WTC11 (cell line): ENCODE measurements around the gene KCNB1. TPM values are rescaled to one million over a fixed set of nuclear protein-coding genes. Genes with fewer than 3 reads are reported as not detected.

Experiments used
- ATAC-seq: fragments of 200-7000 bp; cut with Tn5 transposase; 2 replicates; pipeline ENCODE4 v1.10.0; 2021; ENCODE audit warnings: mild to moderate bottlenecking, moderate library complexity
- CTCF ChIA-PET: fragments of 300-600 bp; sonication (Branson Sonifier 250); formaldehyde crosslinking; loops from one replicate; lab custom pipeline; 2021; ENCODE audit warnings: antibody characterized with exemption; lab: Charles Lee
- POLR2A ChIA-PET: fragments of 350-600 bp; sonication (Branson Sonifier 250); formaldehyde crosslinking; loops from one replicate; lab custom pipeline; 2021; ENCODE audit warnings: antibody characterized with exemption; lab: Charles Lee
- DNase-seq: peaks from one replicate; pipeline ENCODE4 v3.0.0; 2021; ENCODE audit warnings: low spot score
- H3K27ac Mint-ChIP-seq: 2 replicates; pipeline ENCODE4 v1.8.0; 2021; ENCODE audit warnings: mixed read lengths
- H3K27me3 Mint-ChIP-seq: 2 replicates; pipeline ENCODE4 v1.8.0; 2021; ENCODE audit warnings: low read depth, mild to moderate bottlenecking, moderate library complexity, mixed read lengths
- H3K36me3 Mint-ChIP-seq: 2 replicates; pipeline ENCODE4 v1.8.0; 2021; ENCODE audit warnings: mixed read lengths
- H3K4me1 Mint-ChIP-seq: 2 replicates; pipeline ENCODE4 v1.8.0; 2022; ENCODE audit warnings: mixed read lengths
- H3K4me3 Mint-ChIP-seq: 2 replicates; pipeline ENCODE4 v1.8.0; 2021; ENCODE audit warnings: mild to moderate bottlenecking, moderate library complexity, mixed read lengths
- H3K9me3 Mint-ChIP-seq: 2 replicates; pipeline ENCODE4 v1.8.0; 2021; ENCODE audit warnings: mixed read lengths
- ELF4 ChIP-seq: sonication (generic); formaldehyde crosslinking; IDR thresholded peaks from 2 replicates; pipeline ENCODE4 v1.8.1; 2022; ENCODE audit warnings: low read depth, mild to moderate bottlenecking, moderate library complexity, missing genetic modification reagents
- ESRRA ChIP-seq: sonication (generic); formaldehyde crosslinking; IDR thresholded peaks from 2 replicates; pipeline ENCODE4 v1.8.1; 2022; ENCODE audit warnings: mild to moderate bottlenecking, missing genetic modification reagents, borderline replicate concordance
- FOXJ3 ChIP-seq: sonication (generic); formaldehyde crosslinking; IDR thresholded peaks from 2 replicates; pipeline ENCODE4 v1.9.0; 2021; ENCODE audit warnings: missing genetic modification reagents, mild to moderate bottlenecking, borderline replicate concordance
- HMGA2 ChIP-seq: fragments of 250-450 bp; sonication (Bioruptor Pico); IDR thresholded peaks from 2 replicates; pipeline ENCODE4 v1.4.0; 2021; ENCODE audit warnings: mild to moderate bottlenecking, moderate library complexity
- PRRX2 ChIP-seq: fragments of 250-450 bp; sonication (Bioruptor Pico); IDR thresholded peaks from 2 replicates; pipeline ENCODE4 v1.8.0; 2021; ENCODE audit warnings: mild to moderate bottlenecking
- RORB ChIP-seq: fragments of 250-450 bp; sonication (Bioruptor Pico); IDR thresholded peaks from 2 replicates; pipeline ENCODE4 v1.9.0; 2021; ENCODE audit warnings: mild to moderate bottlenecking
- SMAD3 ChIP-seq: sonication (generic); formaldehyde crosslinking; IDR thresholded peaks from 2 replicates; pipeline ENCODE4 v1.8.0; 2022; ENCODE audit warnings: missing genetic modification reagents, mild to moderate bottlenecking, borderline replicate concordance
- SMAD4 ChIP-seq: sonication (generic); formaldehyde crosslinking; IDR thresholded peaks from 2 replicates; pipeline ENCODE4 v1.8.0; 2022; ENCODE audit warnings: mild to moderate bottlenecking, missing genetic modification reagents
- ZNF219 ChIP-seq: sonication (generic); formaldehyde crosslinking; IDR thresholded peaks from 2 replicates; pipeline ENCODE4 v1.8.0; 2023; ENCODE audit warnings: missing genetic modification reagents, mild to moderate bottlenecking, borderline replicate concordance
- ZNF232 ChIP-seq: sonication (generic); formaldehyde crosslinking; IDR thresholded peaks from 2 replicates; pipeline ENCODE4 v1.8.0; 2022; ENCODE audit warnings: mild to moderate bottlenecking, missing genetic modification reagents
- ZNF263 ChIP-seq: sonication (generic); formaldehyde crosslinking; IDR thresholded peaks from 2 replicates; pipeline ENCODE4 v1.8.1; 2022; ENCODE audit warnings: low read depth, mild to moderate bottlenecking, moderate library complexity, missing genetic modification reagents
- ZNF317 ChIP-seq: sonication (generic); formaldehyde crosslinking; IDR thresholded peaks from 2 replicates; pipeline ENCODE4 v1.8.1; 2023; ENCODE audit warnings: low read depth, mild to moderate bottlenecking, moderate library complexity, missing genetic modification reagents, borderline replicate concordance
- ZNF423 ChIP-seq: fragments of 250-450 bp; sonication (Bioruptor Pico); IDR thresholded peaks from 2 replicates; pipeline ENCODE4 v2.1.2; 2022; ENCODE audit warnings: mild to moderate bottlenecking, moderate library complexity
- total RNA-seq: library from RNA; stranded (reverse); gene quantifications from 3 replicates; pipeline ENCODE4 v1.2.3, GENCODE V29; 2021
- TF ChIP-seq, protein P1 (sequence below): sonication (generic); formaldehyde crosslinking; IDR thresholded peaks from 2 replicates; pipeline ENCODE4 v1.8.1; 2022; ENCODE audit warnings: mild to moderate bottlenecking, missing genetic modification reagents, moderate library complexity, borderline replicate concordance
- TF ChIP-seq, protein P2 (sequence below): sonication (generic); formaldehyde crosslinking; IDR thresholded peaks from 2 replicates; pipeline ENCODE4 v1.8.1; 2023; ENCODE audit warnings: mild to moderate bottlenecking, missing genetic modification reagents, moderate library complexity
- TF ChIP-seq, protein P3 (sequence below): sonication (generic); formaldehyde crosslinking; IDR thresholded peaks from 2 replicates; pipeline ENCODE4 v1.8.1; 2022; ENCODE audit warnings: low read depth, mild to moderate bottlenecking, moderate library complexity, missing genetic modification reagents, borderline replicate concordance
- TF ChIP-seq, protein P4 (sequence below): sonication (generic); formaldehyde crosslinking; IDR thresholded peaks from 2 replicates; pipeline ENCODE4 v1.8.0; 2023; ENCODE audit warnings: mild to moderate bottlenecking, missing genetic modification reagents
- TF ChIP-seq, protein P5 (sequence below): sonication (generic); formaldehyde crosslinking; IDR thresholded peaks from 2 replicates; pipeline ENCODE4 v1.8.1; 2022; ENCODE audit warnings: mild to moderate bottlenecking, moderate library complexity, missing genetic modification reagents
- TF ChIP-seq, protein P6 (sequence below): fragments of 250-450 bp; sonication (Bioruptor Pico); conservative IDR thresholded peaks from 2 replicates; pipeline ENCODE4 v1.9.0; 2021; ENCODE audit warnings: mild to moderate bottlenecking
- TF ChIP-seq, protein P7 (sequence below): sonication (generic); formaldehyde crosslinking; IDR thresholded peaks from 2 replicates; pipeline ENCODE4 v1.8.0; 2023; ENCODE audit warnings: missing genetic modification reagents
- TF ChIP-seq, protein P8 (sequence below): sonication (generic); formaldehyde crosslinking; IDR thresholded peaks from 2 replicates; pipeline ENCODE4 v1.8.1; 2022; ENCODE audit warnings: missing genetic modification reagents, borderline replicate concordance
- TF ChIP-seq, protein P9 (sequence below): sonication (generic); formaldehyde crosslinking; IDR thresholded peaks from 2 replicates; pipeline ENCODE4 v1.8.1; 2023; ENCODE audit warnings: mild to moderate bottlenecking, missing genetic modification reagents

Gene KCNB1
- total RNA-seq, 1 experiment from 2014 or later, result 1.1 TPM

DNA sequence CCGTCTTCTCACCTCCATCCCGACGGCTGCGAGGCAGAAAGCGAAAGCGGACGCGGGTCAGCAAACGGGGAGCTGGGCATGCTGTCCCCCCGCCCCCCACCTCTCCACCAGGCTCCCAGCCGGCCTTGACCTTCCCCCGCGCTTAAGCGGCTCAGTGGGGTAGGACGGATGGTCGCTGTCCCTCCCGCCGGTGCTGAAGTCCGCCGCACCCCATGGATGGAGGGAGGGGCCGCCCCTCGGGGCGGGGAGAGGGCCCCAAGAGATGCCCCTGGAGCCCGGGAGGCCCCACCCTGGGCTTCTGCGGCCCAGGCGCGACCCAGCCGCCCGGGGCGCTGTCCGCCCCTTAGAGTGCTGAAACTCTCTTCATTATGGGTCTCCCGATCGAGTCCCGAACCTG is at the start of gene KCNB1 (continued):
- TF ChIP-seq ZNF423 (CRISPR knock-in tag) (peak; percentile 94), PRRX2 (CRISPR knock-in tag) (no peak), ZNF219 (CRISPR knock-in tag) (peak; percentile 97; the same call in 1 of the 2 replicates), FOXJ3 (CRISPR knock-in tag) (no peak), ELF4 (CRISPR knock-in tag) (0 out of 2 replicates have a peak, but pooled peaks have one; percentile 49), ZNF317 (CRISPR knock-in tag) (peak; percentile 62), HMGA2 (CRISPR knock-in tag) (no peak), ZNF232 (CRISPR knock-in tag) (peak; percentile 90; the same call in 1 of the 2 replicates), SMAD3 (0 out of 2 replicates have a peak, but pooled peaks have one; percentile 31), ZNF263 (CRISPR knock-in tag) (no peak)
- TF ChIP-seq, protein P1, sequence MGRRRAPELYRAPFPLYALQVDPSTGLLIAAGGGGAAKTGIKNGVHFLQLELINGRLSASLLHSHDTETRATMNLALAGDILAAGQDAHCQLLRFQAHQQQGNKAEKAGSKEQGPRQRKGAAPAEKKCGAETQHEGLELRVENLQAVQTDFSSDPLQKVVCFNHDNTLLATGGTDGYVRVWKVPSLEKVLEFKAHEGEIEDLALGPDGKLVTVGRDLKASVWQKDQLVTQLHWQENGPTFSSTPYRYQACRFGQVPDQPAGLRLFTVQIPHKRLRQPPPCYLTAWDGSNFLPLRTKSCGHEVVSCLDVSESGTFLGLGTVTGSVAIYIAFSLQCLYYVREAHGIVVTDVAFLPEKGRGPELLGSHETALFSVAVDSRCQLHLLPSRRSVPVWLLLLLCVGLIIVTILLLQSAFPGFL (CRISPR knock-in tag), result peak; percentile 61; the same call in 1 of the 2 replicates
- TF ChIP-seq, protein P2, sequence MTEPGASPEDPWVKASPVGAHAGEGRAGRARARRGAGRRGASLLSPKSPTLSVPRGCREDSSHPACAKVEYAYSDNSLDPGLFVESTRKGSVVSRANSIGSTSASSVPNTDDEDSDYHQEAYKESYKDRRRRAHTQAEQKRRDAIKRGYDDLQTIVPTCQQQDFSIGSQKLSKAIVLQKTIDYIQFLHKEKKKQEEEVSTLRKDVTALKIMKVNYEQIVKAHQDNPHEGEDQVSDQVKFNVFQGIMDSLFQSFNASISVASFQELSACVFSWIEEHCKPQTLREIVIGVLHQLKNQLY, result no peak
- TF ChIP-seq, protein P3, sequence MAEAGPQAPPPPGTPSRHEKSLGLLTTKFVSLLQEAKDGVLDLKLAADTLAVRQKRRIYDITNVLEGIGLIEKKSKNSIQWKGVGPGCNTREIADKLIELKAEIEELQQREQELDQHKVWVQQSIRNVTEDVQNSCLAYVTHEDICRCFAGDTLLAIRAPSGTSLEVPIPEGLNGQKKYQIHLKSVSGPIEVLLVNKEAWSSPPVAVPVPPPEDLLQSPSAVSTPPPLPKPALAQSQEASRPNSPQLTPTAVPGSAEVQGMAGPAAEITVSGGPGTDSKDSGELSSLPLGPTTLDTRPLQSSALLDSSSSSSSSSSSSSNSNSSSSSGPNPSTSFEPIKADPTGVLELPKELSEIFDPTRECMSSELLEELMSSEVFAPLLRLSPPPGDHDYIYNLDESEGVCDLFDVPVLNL (CRISPR knock-in tag), result no peak; the same call in 1 of the 2 replicates
- TF ChIP-seq, protein P4, sequence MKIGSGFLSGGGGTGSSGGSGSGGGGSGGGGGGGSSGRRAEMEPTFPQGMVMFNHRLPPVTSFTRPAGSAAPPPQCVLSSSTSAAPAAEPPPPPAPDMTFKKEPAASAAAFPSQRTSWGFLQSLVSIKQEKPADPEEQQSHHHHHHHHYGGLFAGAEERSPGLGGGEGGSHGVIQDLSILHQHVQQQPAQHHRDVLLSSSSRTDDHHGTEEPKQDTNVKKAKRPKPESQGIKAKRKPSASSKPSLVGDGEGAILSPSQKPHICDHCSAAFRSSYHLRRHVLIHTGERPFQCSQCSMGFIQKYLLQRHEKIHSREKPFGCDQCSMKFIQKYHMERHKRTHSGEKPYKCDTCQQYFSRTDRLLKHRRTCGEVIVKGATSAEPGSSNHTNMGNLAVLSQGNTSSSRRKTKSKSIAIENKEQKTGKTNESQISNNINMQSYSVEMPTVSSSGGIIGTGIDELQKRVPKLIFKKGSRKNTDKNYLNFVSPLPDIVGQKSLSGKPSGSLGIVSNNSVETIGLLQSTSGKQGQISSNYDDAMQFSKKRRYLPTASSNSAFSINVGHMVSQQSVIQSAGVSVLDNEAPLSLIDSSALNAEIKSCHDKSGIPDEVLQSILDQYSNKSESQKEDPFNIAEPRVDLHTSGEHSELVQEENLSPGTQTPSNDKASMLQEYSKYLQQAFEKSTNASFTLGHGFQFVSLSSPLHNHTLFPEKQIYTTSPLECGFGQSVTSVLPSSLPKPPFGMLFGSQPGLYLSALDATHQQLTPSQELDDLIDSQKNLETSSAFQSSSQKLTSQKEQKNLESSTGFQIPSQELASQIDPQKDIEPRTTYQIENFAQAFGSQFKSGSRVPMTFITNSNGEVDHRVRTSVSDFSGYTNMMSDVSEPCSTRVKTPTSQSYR, result peak; percentile 94

DNA sequence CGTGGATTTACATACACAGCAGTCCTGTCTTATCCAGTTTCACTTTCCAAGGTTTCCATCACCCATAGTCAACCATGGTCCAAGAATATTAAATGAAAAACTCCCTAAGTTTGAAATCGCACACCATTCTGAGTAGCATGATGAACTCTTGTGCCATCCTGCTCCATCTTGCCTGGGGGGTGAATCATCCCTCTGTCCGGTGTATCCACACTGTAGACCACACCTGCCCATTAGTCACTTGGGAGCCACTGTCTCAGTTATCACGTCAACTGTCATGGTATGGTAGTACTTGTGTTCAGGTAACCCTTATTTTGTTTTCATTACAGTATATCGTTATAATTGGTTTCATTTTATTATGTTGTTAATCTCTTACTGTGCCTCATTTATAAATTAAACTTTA is 47.0 kb upstream of the KCNB1 start:
- Mint-ChIP-seq H3K36me3 (peaks cover 22% of the 10 kb centered on the region), H3K4me1 (no peaks in the 10 kb centered on the region), H3K9me3 (peaks cover 7% of the 10 kb centered on the region), H3K4me3 (no peak overlapping the region), H3K27ac (no peak overlapping the region), H3K27me3 (no peaks in the 10 kb centered on the region)
- ChIA-PET CTCF (no interaction called here), POLR2A (interaction anchor here (0.7 kb wide), 1 partner anchor 184 kb away, joined by 3 read pairs; no protein-coding TSS in a partner anchor)
- DNase-seq, result no peak
- no peak for ATAC-seq
- no peak for TF ChIP-seq ZNF263 (CRISPR knock-in tag)
- TF ChIP-seq ESRRA, result no peak
- TF ChIP-seq, protein P5, sequence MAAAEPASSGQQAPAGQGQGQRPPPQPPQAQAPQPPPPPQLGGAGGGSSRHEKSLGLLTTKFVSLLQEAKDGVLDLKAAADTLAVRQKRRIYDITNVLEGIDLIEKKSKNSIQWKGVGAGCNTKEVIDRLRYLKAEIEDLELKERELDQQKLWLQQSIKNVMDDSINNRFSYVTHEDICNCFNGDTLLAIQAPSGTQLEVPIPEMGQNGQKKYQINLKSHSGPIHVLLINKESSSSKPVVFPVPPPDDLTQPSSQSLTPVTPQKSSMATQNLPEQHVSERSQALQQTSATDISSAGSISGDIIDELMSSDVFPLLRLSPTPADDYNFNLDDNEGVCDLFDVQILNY (CRISPR knock-in tag), result no peak
- TF ChIP-seq, protein P6, sequence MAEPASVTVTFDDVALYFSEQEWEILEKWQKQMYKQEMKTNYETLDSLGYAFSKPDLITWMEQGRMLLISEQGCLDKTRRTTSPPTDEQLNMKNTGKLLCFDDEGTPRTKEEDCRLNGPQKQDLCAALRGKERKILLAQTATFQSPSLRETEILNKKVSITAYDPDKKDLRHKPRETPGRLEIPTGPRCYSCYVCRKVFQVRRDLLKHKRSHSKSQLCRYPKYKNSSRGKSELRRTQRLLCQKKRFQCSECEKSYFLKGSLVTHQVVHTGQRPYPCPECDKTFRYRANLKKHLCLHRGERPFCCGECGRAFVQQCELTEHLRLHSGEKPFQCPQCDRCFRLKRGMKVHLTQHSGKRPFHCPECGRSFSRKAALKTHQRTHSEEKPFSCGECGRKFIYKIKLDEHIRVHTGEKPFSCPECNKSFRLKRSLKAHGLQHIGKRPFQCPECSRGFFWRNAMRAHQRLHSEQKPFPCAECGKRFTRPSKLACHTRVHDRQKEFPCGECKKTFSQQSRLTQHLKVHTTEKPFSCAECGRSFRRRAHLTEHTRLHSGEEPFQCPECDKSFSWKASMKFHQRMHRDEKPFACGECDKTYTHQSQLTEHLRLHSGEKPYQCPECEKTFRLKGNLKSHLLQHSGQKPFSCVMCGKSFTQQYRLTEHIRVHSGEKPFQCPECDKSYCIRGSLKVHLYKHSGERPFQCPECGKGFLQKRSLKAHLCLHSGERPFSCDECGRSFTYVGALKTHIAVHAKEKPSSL, result no peak
- TF ChIP-seq, protein P7, sequence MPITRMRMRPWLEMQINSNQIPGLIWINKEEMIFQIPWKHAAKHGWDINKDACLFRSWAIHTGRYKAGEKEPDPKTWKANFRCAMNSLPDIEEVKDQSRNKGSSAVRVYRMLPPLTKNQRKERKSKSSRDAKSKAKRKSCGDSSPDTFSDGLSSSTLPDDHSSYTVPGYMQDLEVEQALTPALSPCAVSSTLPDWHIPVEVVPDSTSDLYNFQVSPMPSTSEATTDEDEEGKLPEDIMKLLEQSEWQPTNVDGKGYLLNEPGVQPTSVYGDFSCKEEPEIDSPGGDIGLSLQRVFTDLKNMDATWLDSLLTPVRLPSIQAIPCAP (CRISPR knock-in tag), result no peak
- TF ChIP-seq, protein P8, sequence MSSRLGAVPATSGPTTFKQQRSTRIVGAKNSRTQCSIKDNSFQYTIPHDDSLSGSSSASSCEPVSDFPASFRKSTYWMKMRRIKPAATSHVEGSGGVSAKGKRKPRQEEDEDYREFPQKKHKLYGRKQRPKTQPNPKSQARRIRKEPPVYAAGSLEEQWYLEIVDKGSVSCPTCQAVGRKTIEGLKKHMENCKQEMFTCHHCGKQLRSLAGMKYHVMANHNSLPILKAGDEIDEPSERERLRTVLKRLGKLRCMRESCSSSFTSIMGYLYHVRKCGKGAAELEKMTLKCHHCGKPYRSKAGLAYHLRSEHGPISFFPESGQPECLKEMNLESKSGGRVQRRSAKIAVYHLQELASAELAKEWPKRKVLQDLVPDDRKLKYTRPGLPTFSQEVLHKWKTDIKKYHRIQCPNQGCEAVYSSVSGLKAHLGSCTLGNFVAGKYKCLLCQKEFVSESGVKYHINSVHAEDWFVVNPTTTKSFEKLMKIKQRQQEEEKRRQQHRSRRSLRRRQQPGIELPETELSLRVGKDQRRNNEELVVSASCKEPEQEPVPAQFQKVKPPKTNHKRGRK (CRISPR knock-in tag), result no peak
- TF ChIP-seq, protein P9, sequence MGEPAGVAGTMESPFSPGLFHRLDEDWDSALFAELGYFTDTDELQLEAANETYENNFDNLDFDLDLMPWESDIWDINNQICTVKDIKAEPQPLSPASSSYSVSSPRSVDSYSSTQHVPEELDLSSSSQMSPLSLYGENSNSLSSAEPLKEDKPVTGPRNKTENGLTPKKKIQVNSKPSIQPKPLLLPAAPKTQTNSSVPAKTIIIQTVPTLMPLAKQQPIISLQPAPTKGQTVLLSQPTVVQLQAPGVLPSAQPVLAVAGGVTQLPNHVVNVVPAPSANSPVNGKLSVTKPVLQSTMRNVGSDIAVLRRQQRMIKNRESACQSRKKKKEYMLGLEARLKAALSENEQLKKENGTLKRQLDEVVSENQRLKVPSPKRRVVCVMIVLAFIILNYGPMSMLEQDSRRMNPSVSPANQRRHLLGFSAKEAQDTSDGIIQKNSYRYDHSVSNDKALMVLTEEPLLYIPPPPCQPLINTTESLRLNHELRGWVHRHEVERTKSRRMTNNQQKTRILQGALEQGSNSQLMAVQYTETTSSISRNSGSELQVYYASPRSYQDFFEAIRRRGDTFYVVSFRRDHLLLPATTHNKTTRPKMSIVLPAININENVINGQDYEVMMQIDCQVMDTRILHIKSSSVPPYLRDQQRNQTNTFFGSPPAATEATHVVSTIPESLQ, result no peak
- no peak for TF ChIP-seq RORB
- TF ChIP-seq SMAD4 (CRISPR knock-in tag), result no peak
